ENCODE data around the gene DDX39B.
"Not testable (repeated sequence)": the region's sequence is repeated elsewhere in the genome, so short reads cannot be mapped to it uniquely, and the experiment has no call there.

DDX39B gene

GRCh38 chr6:31531771-31532643 lies 9.8 kb downstream of the DDX39B start:
- intact Hi-C loops (cut with DNase I): no loop called here
- DNase-seq: no peak

GRCh38 chr6:31531162-31531561 lies 10.6 kb downstream of the DDX39B start:
- peak in 1 of 10 donors; percentile 49 for DNase-seq

GRCh38 chr6:31530659-31531058 lies 11.1 kb downstream of the DDX39B start:
- DNase-seq: peak in 1 of 10 donors; percentile 54
- intact Hi-C loops (cut with DNase I): no loop called here

More at GRCh38 chr6:31531162-31531561, 10.6 kb downstream of the DDX39B start:
- intact Hi-C loops (cut with DNase I): no loop called here

GRCh38 chr6:31529329-31530150 lies 12.3 kb downstream of the DDX39B start:
- peak in 1 of 10 donors; percentile 80 for DNase-seq
- intact Hi-C loops (cut with DNase I): no loop called here

GRCh38 chr6:31528821-31529328 lies 12.9 kb downstream of the DDX39B start, which contains the start of gene MCCD1:
MCCD1 (plus strand) TSS chr6:31528962; CDS start chr6:31529015, 53 bp downstream.
- intact Hi-C loops (cut with DNase I): no loop called here
- DNase-seq: peak in 1 of 10 donors; percentile 76

- no peak for DNase-seq
These were observed 13.5 kb downstream of the DDX39B start for GRCh38 chr6:31528307-31528777.

GRCh38 chr6:31525932-31526591 lies 15.7 kb downstream of the DDX39B start:
- intact Hi-C loops (cut with DNase I): no loop called here
- DNase-seq: no peak

More at GRCh38 chr6:31528307-31528777, 13.5 kb downstream of the DDX39B start:
- intact Hi-C loops (cut with DNase I): no loop called here

- DNase-seq: no peak
- intact Hi-C loops (cut with DNase I): no loop called here
These were observed 16.3 kb downstream of the DDX39B start for GRCh38 chr6:31525553-31525931.

GRCh38 chr6:31521835-31522234 lies 20.0 kb downstream of the DDX39B start:
- DNase-seq: no peak
- intact Hi-C loops (cut with DNase I): no loop called here

- intact Hi-C loops (cut with DNase I): no loop called here
- DNase-seq: peak in 1 of 10 donors; percentile 58
These were observed 28.2 kb downstream of the DDX39B start for GRCh38 chr6:31513456-31514165.

- intact Hi-C loops (cut with DNase I): no loop called here
- no peak for DNase-seq
These were observed 31.8 kb downstream of the DDX39B start for GRCh38 chr6:31510007-31510406.

- intact Hi-C loops (cut with DNase I); DNase-seq: not testable (repeated sequence)
These were observed 32.8 kb downstream of the DDX39B start for GRCh38 chr6:31509036-31509435.

GRCh38 chr6:31502586-31502985 lies 39.2 kb downstream of the DDX39B start:
- no peak for DNase-seq
- intact Hi-C loops (cut with DNase I): no loop called here

- intact Hi-C loops (cut with DNase I): loop anchor here (10.0 kb wide), 1 partner anchor 105 kb away; no protein-coding TSS in a partner anchor
- DNase-seq: not testable (repeated sequence)
These were observed 42.2 kb downstream of the DDX39B start for GRCh38 chr6:31499648-31500047.

- intact Hi-C loops (cut with DNase I): loop anchor here (10.0 kb wide), 1 partner anchor 104 kb away; no protein-coding TSS in a partner anchor
These were observed 43.1 kb downstream of the DDX39B start for GRCh38 chr6:31498748-31499147.

GRCh38 chr6:31497531-31498476 lies 44.0 kb downstream of the DDX39B start, which contains the start of gene MICB:
MICB (plus strand) TSS chr6:31498145; CDS start chr6:31498194, 49 bp downstream.
- DNase-seq: peak in 9 of 10 donors; percentile 21 to 92 (median 54)
- intact Hi-C loops (cut with DNase I): loop anchor here (10.0 kb wide), 1 partner anchor 103 kb away; no protein-coding TSS in a partner anchor

More at GRCh38 chr6:31498748-31499147, 43.1 kb downstream of the DDX39B start:
- peak in 2 of 10 donors; percentile 5 to 69 for DNase-seq

GRCh38 chr6:31496826-31497225 lies 45.0 kb downstream of the DDX39B start:
- not testable (repeated sequence) for DNase-seq

GRCh38 chr6:31495580-31495979 lies 46.2 kb downstream of the DDX39B start:
- DNase-seq: no peak
- intact Hi-C loops (cut with DNase I): loop anchor here (10.0 kb wide), 1 partner anchor 101 kb away; no protein-coding TSS in a partner anchor

More at GRCh38 chr6:31496826-31497225, 45.0 kb downstream of the DDX39B start:
- intact Hi-C loops (cut with DNase I): loop anchor here (10.0 kb wide), 1 partner anchor 102 kb away; no protein-coding TSS in a partner anchor

Data from posterior cingulate gyrus (tissue), 11 donors.